ENCODE results near the gene CRYL1.
A peak's percentile ranks its signal among the peaks of the same experiment; 100 is the strongest.

CRYL1 gene

DNA sequence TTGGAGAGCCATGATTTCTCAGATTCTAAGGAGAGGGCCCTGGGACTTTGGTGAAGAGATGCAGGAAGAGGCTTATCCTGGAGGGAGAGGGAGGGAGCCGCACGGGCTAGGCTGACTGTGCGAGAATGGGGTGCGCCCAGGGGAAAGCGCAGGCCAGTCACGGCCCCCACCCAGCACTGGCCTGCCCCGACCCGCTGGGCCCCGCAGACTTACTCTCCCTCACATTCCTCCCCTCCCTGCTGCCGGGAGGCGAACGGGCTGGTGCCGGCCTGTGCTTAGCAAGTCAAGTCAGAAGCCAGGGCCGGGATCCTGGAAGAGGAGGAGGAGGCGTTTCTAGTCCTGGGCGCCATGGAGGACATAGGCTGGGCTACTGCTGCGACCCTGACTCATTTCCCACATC, 120.0 kb downstream of the CRYL1 start:
- no peak for DNase-seq
- Mint-ChIP-seq H3K27me3 (peaks cover 4% of the 10 kb centered on the region), H3K4me3 (no peak overlapping the region), H3K9me3 (no peaks in the 10 kb centered on the region), H3K4me1 (peaks cover 41% of the 10 kb centered on the region), H3K27ac (no peak overlapping the region), H3K36me3 (peaks cover 7% of the 10 kb centered on the region)
- CTCF ChIA-PET, result no interaction called here

DNA sequence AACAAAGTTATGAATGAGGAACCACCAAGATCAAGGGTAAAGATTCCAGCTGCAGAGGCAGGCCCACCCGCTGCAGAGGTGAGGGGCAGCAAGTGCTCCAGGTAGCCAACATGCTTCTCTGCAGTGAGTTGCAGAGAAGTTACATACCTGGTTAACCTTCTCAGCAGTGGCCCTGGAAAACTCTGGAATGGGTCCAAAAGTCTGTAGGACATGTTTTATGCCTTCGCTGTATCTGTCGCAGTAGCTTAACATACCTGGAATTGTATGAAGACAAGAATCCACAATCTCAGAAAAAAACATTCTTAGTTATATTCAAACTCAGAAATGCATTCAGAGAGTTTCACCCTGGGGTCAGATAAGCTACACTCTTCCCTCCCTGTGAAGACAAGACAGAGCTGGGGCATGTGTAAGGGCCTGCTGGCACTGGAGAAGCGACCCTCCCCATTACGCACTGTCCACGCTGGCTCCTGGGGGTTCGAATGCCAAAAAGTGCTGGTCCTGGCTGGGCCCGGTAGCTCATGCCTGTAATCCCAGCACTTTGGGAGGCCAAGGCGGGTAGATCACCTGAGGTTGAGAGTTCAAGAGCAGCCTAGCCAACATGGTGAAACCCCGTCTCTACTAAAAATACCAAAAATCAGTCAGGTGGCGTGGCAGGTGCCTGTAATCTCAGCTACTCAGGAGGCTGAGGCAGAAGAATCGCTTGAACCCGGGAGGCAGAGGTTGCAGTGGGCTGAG, 121.0 kb downstream of the CRYL1 start:
- Mint-ChIP-seq H3K36me3 (peaks cover 5% of the 10 kb centered on the region), H3K27me3 (peaks cover 9% of the 10 kb centered on the region), H3K4me3 (no peak overlapping the region), H3K27ac (no peak overlapping the region), H3K9me3 (no peaks in the 10 kb centered on the region), H3K4me1 (peaks cover 38% of the 10 kb centered on the region)
- CTCF ChIA-PET, result interaction anchor here (1.1 kb wide), 1 partner anchor 9 kb away, joined by 3 read pairs; no protein-coding TSS in a partner anchor
- no peak for DNase-seq

DNA sequence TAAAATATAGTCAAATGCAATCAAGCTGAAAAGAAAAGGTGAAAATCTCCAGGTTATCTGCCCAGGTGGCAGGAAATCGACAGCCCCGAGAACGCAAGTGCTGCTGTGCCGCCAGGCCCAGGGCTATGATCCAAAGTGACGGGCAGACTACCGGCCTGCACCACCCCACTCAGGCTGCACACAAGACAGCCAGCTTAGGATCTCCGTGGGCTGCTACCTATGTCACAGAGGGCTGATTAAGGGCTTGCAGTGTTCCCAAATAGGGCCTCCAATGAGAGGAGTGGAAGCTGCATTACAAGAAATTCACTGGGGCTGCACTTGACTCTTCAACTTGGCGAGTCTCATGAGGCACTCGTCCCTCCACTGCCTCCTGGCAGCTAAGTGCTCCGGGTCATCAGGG, 121.8 kb downstream of the CRYL1 start:
- H3K4me3 Mint-ChIP-seq, result no peak overlapping the region
- H3K27ac Mint-ChIP-seq, result no peak overlapping the region
- CTCF ChIA-PET, result no interaction called here
- no peaks in the 10 kb centered on the region for H3K9me3 Mint-ChIP-seq
- peaks cover 5% of the 10 kb centered on the region for H3K36me3 Mint-ChIP-seq
- peaks cover 14% of the 10 kb centered on the region for H3K27me3 Mint-ChIP-seq
- H3K4me1 Mint-ChIP-seq, result peaks cover 38% of the 10 kb centered on the region
- DNase-seq, result no peak

GRCh38 chr13:20402881-20403280, 122.8 kb downstream of the CRYL1 start:
- no peak overlapping the region for H3K4me3 Mint-ChIP-seq
- peaks cover 16% of the 10 kb centered on the region for H3K27me3 Mint-ChIP-seq
- no peak for DNase-seq
- peaks cover 31% of the 10 kb centered on the region for H3K4me1 Mint-ChIP-seq
- CTCF ChIA-PET, result interaction anchor here (0.5 kb wide), 1 partner anchor 24 kb away, joined by 3 read pairs; no protein-coding TSS in a partner anchor
- no peaks in the 10 kb centered on the region for H3K9me3 Mint-ChIP-seq
- peaks cover 5% of the 10 kb centered on the region for H3K36me3 Mint-ChIP-seq
- no peak overlapping the region for H3K27ac Mint-ChIP-seq

GRCh38 chr13:20401931-20402856, 123.5 kb downstream of the CRYL1 start:
- H3K4me1 Mint-ChIP-seq, result peaks cover 25% of the 10 kb centered on the region
- H3K27ac Mint-ChIP-seq, result no peak overlapping the region
- CTCF ChIA-PET, result interaction anchor here (0.5 kb wide), 1 partner anchor 23 kb away, joined by 3 read pairs; no protein-coding TSS in a partner anchor
- no peak overlapping the region for H3K4me3 Mint-ChIP-seq
- DNase-seq, result peak; percentile 48
- peaks cover 1% of the 10 kb centered on the region for H3K36me3 Mint-ChIP-seq
- H3K27me3 Mint-ChIP-seq, result peaks cover 17% of the 10 kb centered on the region
- H3K9me3 Mint-ChIP-seq, result no peaks in the 10 kb centered on the region

GRCh38 chr13:20401531-20401930, 124.1 kb downstream of the CRYL1 start:
- peaks cover 25% of the 10 kb centered on the region for H3K4me1 Mint-ChIP-seq
- H3K4me3 Mint-ChIP-seq, result no peak overlapping the region
- H3K9me3 Mint-ChIP-seq, result peaks cover 2% of the 10 kb centered on the region
- H3K36me3 Mint-ChIP-seq, result peaks cover 3% of the 10 kb centered on the region
- peaks cover 17% of the 10 kb centered on the region for H3K27me3 Mint-ChIP-seq
- no peak overlapping the region for H3K27ac Mint-ChIP-seq
- CTCF ChIA-PET, result no interaction called here
- DNase-seq, result no peak

DNA sequence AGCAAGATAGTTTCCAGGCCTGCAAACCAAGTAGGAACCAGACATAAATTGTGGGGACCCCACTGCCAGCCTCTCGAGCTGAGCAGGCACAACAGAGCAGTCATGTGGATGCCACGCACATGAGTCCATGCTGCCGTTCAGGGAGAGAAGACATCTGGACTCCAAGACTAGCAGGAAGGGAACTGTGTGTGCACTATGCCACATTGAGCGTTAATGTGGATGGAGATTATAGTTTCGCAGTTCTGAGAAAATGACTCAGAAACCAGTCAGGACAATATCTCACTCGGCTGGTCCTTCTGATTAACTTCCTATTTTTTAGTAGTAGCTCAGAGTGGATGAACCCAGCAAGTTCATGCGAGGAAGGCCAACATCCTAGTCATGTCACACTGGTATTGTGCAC, 124.9 kb downstream of the CRYL1 start:
- Mint-ChIP-seq H3K27me3 (peaks cover 19% of the 10 kb centered on the region), H3K4me3 (no peak overlapping the region), H3K4me1 (peaks cover 23% of the 10 kb centered on the region), H3K36me3 (peaks cover 3% of the 10 kb centered on the region), H3K9me3 (peaks cover 3% of the 10 kb centered on the region), H3K27ac (no peak overlapping the region)
- no peak for DNase-seq
- CTCF ChIA-PET, result no interaction called here

GRCh38 chr13:20399961-20400360, 125.7 kb downstream of the CRYL1 start:
- no peak overlapping the region for H3K4me3 Mint-ChIP-seq
- H3K27me3 Mint-ChIP-seq, result peaks cover 19% of the 10 kb centered on the region
- H3K27ac Mint-ChIP-seq, result no peak overlapping the region
- peaks cover 3% of the 10 kb centered on the region for H3K36me3 Mint-ChIP-seq
- H3K4me1 Mint-ChIP-seq, result peaks cover 19% of the 10 kb centered on the region
- CTCF ChIA-PET, result no interaction called here
- no peak for DNase-seq
- H3K9me3 Mint-ChIP-seq, result peaks cover 3% of the 10 kb centered on the region

- Mint-ChIP-seq H3K27me3 (peaks cover 19% of the 10 kb centered on the region), H3K9me3 (peaks cover 3% of the 10 kb centered on the region), H3K4me3 (no peak overlapping the region), H3K27ac (no peak overlapping the region), H3K4me1 (peaks cover 19% of the 10 kb centered on the region), H3K36me3 (peaks cover 3% of the 10 kb centered on the region)
- CTCF ChIA-PET, result no interaction called here
- DNase-seq, result no peak
These were observed 126.1 kb downstream of the CRYL1 start for GRCh38 chr13:20399515-20399914.

- DNase-seq, result no peak
- no peak overlapping the region for H3K27ac Mint-ChIP-seq
- H3K36me3 Mint-ChIP-seq, result peaks cover 3% of the 10 kb centered on the region
- H3K4me3 Mint-ChIP-seq, result no peak overlapping the region
- peaks cover 19% of the 10 kb centered on the region for H3K4me1 Mint-ChIP-seq
- peaks cover 19% of the 10 kb centered on the region for H3K27me3 Mint-ChIP-seq
- CTCF ChIA-PET, result no interaction called here
- H3K9me3 Mint-ChIP-seq, result peaks cover 3% of the 10 kb centered on the region
These were observed 127.2 kb downstream of the CRYL1 start for GRCh38 chr13:20398459-20398858.

GRCh38 chr13:20397896-20398295, 127.8 kb downstream of the CRYL1 start:
- H3K4me1 Mint-ChIP-seq, result peaks cover 18% of the 10 kb centered on the region
- H3K4me3 Mint-ChIP-seq, result no peak overlapping the region
- peaks cover 3% of the 10 kb centered on the region for H3K9me3 Mint-ChIP-seq
- H3K27me3 Mint-ChIP-seq, result peaks cover 19% of the 10 kb centered on the region
- H3K36me3 Mint-ChIP-seq, result peaks cover 3% of the 10 kb centered on the region
- CTCF ChIA-PET, result no interaction called here
- H3K27ac Mint-ChIP-seq, result no peak overlapping the region
- DNase-seq, result no peak

DNA sequence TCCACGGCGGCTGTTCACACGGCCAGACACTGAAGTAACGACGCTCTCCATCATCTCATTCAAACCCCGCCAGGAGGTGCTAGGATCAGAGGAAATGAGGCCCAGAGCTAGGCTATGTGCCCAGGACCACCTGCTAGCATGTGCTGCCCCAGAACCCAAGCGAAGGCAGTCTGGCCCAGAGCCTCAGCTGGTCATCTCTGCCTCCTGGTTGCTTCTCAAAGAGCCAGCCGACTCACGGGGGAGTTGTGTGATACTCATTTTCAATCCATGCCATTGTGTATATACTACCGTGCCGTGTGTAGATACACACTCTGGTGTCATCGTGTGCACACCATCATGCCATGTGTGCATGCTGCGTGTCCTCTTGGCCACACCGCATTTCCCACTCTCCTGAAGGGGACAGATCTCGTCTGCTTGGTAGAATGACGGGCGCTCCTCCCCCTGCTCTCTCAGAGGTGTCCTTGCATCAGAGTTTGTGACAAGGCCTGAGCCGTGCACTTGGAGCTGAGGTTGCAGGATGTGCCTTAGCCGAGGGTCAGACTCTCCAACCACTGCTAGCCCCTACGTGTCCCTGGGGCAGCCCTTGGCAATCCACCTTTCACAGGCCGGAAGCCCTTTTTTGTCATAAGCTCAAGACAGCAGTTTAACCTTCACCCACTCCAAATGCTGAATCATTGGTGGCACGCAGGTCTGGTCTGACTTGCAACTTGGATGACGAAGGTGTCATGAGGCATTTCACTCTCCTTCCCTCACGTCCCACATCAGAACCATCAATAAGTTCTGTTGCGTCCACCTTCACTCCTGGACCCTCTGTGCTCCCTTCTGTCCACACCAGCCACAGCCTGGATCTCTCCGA, 130.4 kb downstream of the CRYL1 start:
- no peak for DNase-seq
- no peak overlapping the region for H3K27ac Mint-ChIP-seq
- H3K36me3 Mint-ChIP-seq, result peaks cover 3% of the 10 kb centered on the region
- H3K4me1 Mint-ChIP-seq, result no peaks in the 10 kb centered on the region
- CTCF ChIA-PET, result interaction anchor here (1.2 kb wide), 1 partner anchor 10 kb away, joined by 3 read pairs; no protein-coding TSS in a partner anchor
- H3K4me3 Mint-ChIP-seq, result no peak overlapping the region
- H3K27me3 Mint-ChIP-seq, result peaks cover 19% of the 10 kb centered on the region
- peaks cover 3% of the 10 kb centered on the region for H3K9me3 Mint-ChIP-seq

- no peak for DNase-seq
- CTCF ChIA-PET, result interaction anchor here (1.2 kb wide), 1 partner anchor 10 kb away, joined by 3 read pairs; no protein-coding TSS in a partner anchor
- H3K27ac Mint-ChIP-seq, result no peak overlapping the region
- H3K4me1 Mint-ChIP-seq, result peaks cover 2% of the 10 kb centered on the region
- H3K27me3 Mint-ChIP-seq, result peaks cover 13% of the 10 kb centered on the region
- peaks cover 3% of the 10 kb centered on the region for H3K36me3 Mint-ChIP-seq
- no peak overlapping the region for H3K4me3 Mint-ChIP-seq
- peaks cover 3% of the 10 kb centered on the region for H3K9me3 Mint-ChIP-seq
These were observed 131.2 kb downstream of the CRYL1 start for GRCh38 chr13:20394506-20394905.

- Mint-ChIP-seq H3K4me3 (no peak overlapping the region), H3K9me3 (peaks cover 3% of the 10 kb centered on the region), H3K27me3 (peaks cover 9% of the 10 kb centered on the region), H3K4me1 (peaks cover 3% of the 10 kb centered on the region), H3K36me3 (peaks cover 3% of the 10 kb centered on the region), H3K27ac (no peak overlapping the region)
- CTCF ChIA-PET, result no interaction called here
- no peak for DNase-seq
These were observed 131.5 kb downstream of the CRYL1 start for GRCh38 chr13:20394169-20394501.
